ENCODE data around the gene C5. TPM values are rescaled to one million over a fixed set of nuclear protein-coding genes. Genes with fewer than 3 reads are reported as not detected.

C5 gene
- total and polyA plus RNA-seq, 9 of the 15 experiments (the other 6 are each of a cell fraction or from before 2014, with no cell fraction given) = 0.08 to 0.91 (median 0.42) TPM

GRCh38 chr9:121085661-121086060 lies 35.6 kb upstream of the C5 start (continued):
- TF ChIP-seq ZBTB11 (CRISPR knock-in tag; IDR thresholded peaks at IDR 0.05) (no peak), ZNF174 (CRISPR knock-in tag; IDR thresholded peaks at IDR 0.05) (no peak), TAF1 (IDR thresholded peaks at IDR 0.05; ENCODE audit: control insufficient read depth, extremely low read depth, insufficient read depth, low read length, severe bottlenecking) (no peak), TCF15 (CRISPR knock-in tag; IDR thresholded peaks at IDR 0.05) (no peak)

- H3K4me2 ChIP-seq (ENCODE audit: insufficient read depth, low read length) = no peak overlapping the region
- POLR2A ChIA-PET = interaction anchor here (0.6 to 0.7 kb wide), 2 partner anchors 104 to 130 kb away, joined by 3 read pairs; no protein-coding TSS in a partner anchor
Observed at GRCh38 chr9:121082075-121082474, 32.0 kb upstream of the C5 start.

More at GRCh38 chr9:121082075-121082474, 32.0 kb upstream of the C5 start:
- Histone ChIP-seq H3K9me1 (ENCODE audit: control insufficient read depth, insufficient read depth, low read length) (no peaks in the 10 kb centered on the region), H3K79me2 (ENCODE audit: control insufficient read depth, insufficient read depth, low read length) (no peaks in the 10 kb centered on the region), H3K36me3 (ENCODE audit: control insufficient read depth, insufficient read depth, low read length) (peaks cover 29% of the 10 kb centered on the region), H3K4me1 (replicated peaks in 1 of 2; ENCODE audit: control insufficient read depth in 2 of 2, insufficient read depth in 2 of 2, low read length in 2 of 2) (no peaks in the 10 kb centered on the region), H3K9me3 (replicated peaks; ENCODE audit: control insufficient read depth, insufficient read depth, low read depth, low read length) (no peaks in the 10 kb centered on the region), H3K27ac (ENCODE audit: extremely low read depth, low read depth, low read length) (no peak overlapping the region), H3K4me3 (no peak overlapping the region), H4K20me1 (replicated peaks; ENCODE audit: control insufficient read depth, insufficient read depth, low read length) (no peaks in the 10 kb centered on the region), H3K9ac (ENCODE audit: insufficient read depth in 1 of 2, low read depth in 2 of 2, low read length in 2 of 2) (no peak overlapping the region), H2AFZ (ENCODE audit: low read depth, low read length) (no peak overlapping the region), H3K27me3 (ENCODE audit: control insufficient read depth in 2 of 2, insufficient read depth in 2 of 2, low read length in 2 of 2) (no peaks in the 10 kb centered on the region)
- TF ChIP-seq SPI1 (IDR thresholded peaks at IDR 0.05; ENCODE audit: borderline replicate concordance, low read depth, low read length) (0 out of 2 replicates have a peak, but pooled peaks have one; percentile 15), ZNF740 (CRISPR knock-in tag; IDR thresholded peaks at IDR 0.05) (no peak), ZNF740 (tag; IDR thresholded peaks at IDR 0.05) (no peak)
- ATAC-seq (no peak), FAIRE-seq (peak; percentile 37), DNase-seq (ENCODE audit: extremely low read depth in 1 of 4, low spot score in 3 of 4) (no peak)
- WGBS (ENCODE audit: insufficient coverage, low coverage, missing lambda C conversion rate) = 71% methylated on average over 1 of the region's 1 CpG
- in situ Hi-C loops (cut with MboI) = no loop called here
- CTCF ChIA-PET (ENCODE audit: low intra/inter-chr PET ratio) = no interaction called here
- no TSS peak for BruUV-seq (replicated peaks)
- intact Hi-C loops (cut with micrococcal nuclease) = no loop called here
